K562 (cell line): ENCODE measurements around the gene PAQR7. TPM values are rescaled to one million over a fixed set of nuclear protein-coding genes. Genes with fewer than 3 reads are reported as not detected.

Source experiments
- ELK1 ChIP-seq: sonication (generic); formaldehyde crosslinking; IDR thresholded peaks from 2 replicates; pipeline ENCODE4 v1.8.1; 2022; ENCODE audit warnings: missing genetic modification reagents
- RBM39 ChIP-seq: fragments of 200-400 bp; formaldehyde crosslinking; optimal IDR thresholded peaks from 2 replicates; pipeline ENCODE3; 2018; ENCODE audit warnings: low read depth, low read length
- microRNA-seq: library from miRNA; unstranded; fragments of <30 nt; microRNA quantifications from one replicate; pipeline ENCODE4, GENCODE V29; 2018; ENCODE audit warnings: borderline microRNAs expressed
- polyA plus RNA-seq, 8 experiments: library from polyadenylated mRNA; depleted of rRNA in 4 of 8; stranded (reverse) in 5 of 8; unstranded in 3 of 8; fragments of >200 nt; fragmentation: Nextera tagmentation in 2 of 8; fragmentation: Illumina TruSeq in 1 of 8; extraction: Ambion mirVana in 2 of 8; extraction: Trizol in 1 of 8; gene quantifications; 2 replicates each; pipeline versions ENCODE4 v1.2.1 to v1.2.3, GENCODE V29; 2011 to 2014; ENCODE audit warnings: inconsistent platforms in 1 of 8, missing spikeins in 1 of 8
- small RNA-seq: library from RNA; depleted of rRNA; stranded (forward); fragments of <200 nt; gene quantifications from one replicate; pipeline ENCODE3, GENCODE V24; 2014
- total RNA-seq, 7 experiments: library from RNA; depleted of rRNA in 6 of 7; stranded (reverse); fragments of >200 nt in 6 of 7; fragmentation: Illumina TruSeq in 2 of 7; extraction: Trizol in 2 of 7; gene quantifications; 2 replicates each; pipeline versions ENCODE4 v1.2.1 to v1.2.3, GENCODE V29; 2011 to 2021; ENCODE audit warnings: low replicate concordance in 1 of 7

The PAQR7 gene
- total and polyA plus RNA-seq, 9 of the 15 experiments (the other 6 are each of a cell fraction or from before 2014, with no cell fraction given), result 1.1 to 5.2 (median 2.6) TPM

- no peak for TF ChIP-seq ELK1
- TF ChIP-seq RBM39, result no peak
- TF ChIP-seq, all 486 proteins: peak for 0
Measured at GRCh38 chr1:25813071-25813733, 62.3 kb downstream of the PAQR7 start (continued).

Small RNAs within 50 kb of the gene (microRNA-seq; reads per million reads assigned to microRNA genes)
- 1.6 reads per million, percentile 21 among the genes with 10 or more reads in this experiment for gene MIR3917

Small RNAs within 50 kb of the gene (small RNA-seq; reads per million reads assigned to genes)
- gene AL033528.1 (not detected), gene RF00019 (not detected), gene SNRPFP2 (not detected)

Other genes starting within 250 kb of the PAQR7 start
Only the 7 nearest of the 9 such genes appear.
- 6.1 and 10.0 TPM in 2 replicates for gene SELENON, start 75.5 kb downstream of the PAQR7 start, total RNA-seq (2014; rRNA removed)
- gene SELENON, start 75.5 kb downstream of the PAQR7 start, total RNA-seq (2014; rRNA removed; fragmentation: Illumina TruSeq; extraction: Trizol), result 5.1 and 6.8 TPM in 2 replicates
- gene SELENON, start 75.5 kb downstream of the PAQR7 start, total RNA-seq (2015; rRNA removed; fragmentation: Illumina TruSeq; extraction: Trizol), result 7.0 and 7.4 TPM in 2 replicates
- 21.2 and 24.4 TPM in 2 replicates for gene SELENON, start 75.5 kb downstream of the PAQR7 start, total RNA-seq (2021)
- gene SELENON, start 75.5 kb downstream of the PAQR7 start, polyA plus RNA-seq (2011; rRNA removed), result 7.1 and 7.2 TPM in 2 replicates
- 26.7 and 28.9 TPM in 2 replicates for gene SELENON, start 75.5 kb downstream of the PAQR7 start, polyA plus RNA-seq (2014; fragmentation: Illumina TruSeq; extraction: Trizol)
- gene SELENON, start 75.5 kb downstream of the PAQR7 start, polyA plus RNA-seq (2014; fragmentation: Nextera tagmentation; extraction: Ambion mirVana), result 1 to 10 TPM in 1 of 2 experiments, under 1 TPM in 1; 0.43 to 1.5 TPM
- 12.5 and 12.6 TPM in 2 replicates for gene SELENON, start 75.5 kb downstream of the PAQR7 start, polyA plus RNA-seq (2014; rRNA removed)
- 43.5 and 54.9 TPM in 2 replicates for gene MTFR1L, start 55.8 kb downstream of the PAQR7 start, total RNA-seq (2014; rRNA removed)
- gene MTFR1L, start 55.8 kb downstream of the PAQR7 start, total RNA-seq (2014; rRNA removed; fragmentation: Illumina TruSeq; extraction: Trizol), result 39.2 and 41.4 TPM in 2 replicates
- gene MTFR1L, start 55.8 kb downstream of the PAQR7 start, total RNA-seq (2015; rRNA removed; fragmentation: Illumina TruSeq; extraction: Trizol), result 45.2 and 45.8 TPM in 2 replicates
- 54.3 and 58.5 TPM in 2 replicates for gene MTFR1L, start 55.8 kb downstream of the PAQR7 start, total RNA-seq (2021)
- 53.7 and 79.7 TPM in 2 replicates for gene MTFR1L, start 55.8 kb downstream of the PAQR7 start, polyA plus RNA-seq (2011; rRNA removed)
- gene MTFR1L, start 55.8 kb downstream of the PAQR7 start, polyA plus RNA-seq (2014; fragmentation: Illumina TruSeq; extraction: Trizol), result 71.0 and 84.8 TPM in 2 replicates
- gene MTFR1L, start 55.8 kb downstream of the PAQR7 start, polyA plus RNA-seq (2014; fragmentation: Nextera tagmentation; extraction: Ambion mirVana), result 10 to 100 TPM; 81.2 to 98.5 TPM
- gene MTFR1L, start 55.8 kb downstream of the PAQR7 start, polyA plus RNA-seq (2014; rRNA removed), result 45.1 and 60.0 TPM in 2 replicates
- gene AUNIP, start 16.3 kb downstream of the PAQR7 start, total RNA-seq (2014; rRNA removed), result 46.4 and 51.4 TPM in 2 replicates
- gene AUNIP, start 16.3 kb downstream of the PAQR7 start, total RNA-seq (2014; rRNA removed; fragmentation: Illumina TruSeq; extraction: Trizol), result 47.1 and 55.0 TPM in 2 replicates
- gene AUNIP, start 16.3 kb downstream of the PAQR7 start, total RNA-seq (2015; rRNA removed; fragmentation: Illumina TruSeq; extraction: Trizol), result 40.5 and 41.4 TPM in 2 replicates
- gene AUNIP, start 16.3 kb downstream of the PAQR7 start, total RNA-seq (2021), result 30.9 and 31.7 TPM in 2 replicates
- gene AUNIP, start 16.3 kb downstream of the PAQR7 start, polyA plus RNA-seq (2011; rRNA removed), result 45.0 and 48.8 TPM in 2 replicates
- 48.8 and 50.0 TPM in 2 replicates for gene AUNIP, start 16.3 kb downstream of the PAQR7 start, polyA plus RNA-seq (2014; fragmentation: Illumina TruSeq; extraction: Trizol)
- 10 to 100 TPM; 12.1 to 15.2 TPM for gene AUNIP, start 16.3 kb downstream of the PAQR7 start, polyA plus RNA-seq (2014; fragmentation: Nextera tagmentation; extraction: Ambion mirVana)
- gene AUNIP, start 16.3 kb downstream of the PAQR7 start, polyA plus RNA-seq (2014; rRNA removed), result 52.3 and 53.8 TPM in 2 replicates
- gene STMN1, start 30.7 kb upstream of the PAQR7 start, total RNA-seq (2014; rRNA removed), result 717 and 838 TPM in 2 replicates
- gene STMN1, start 30.7 kb upstream of the PAQR7 start, total RNA-seq (2014; rRNA removed; fragmentation: Illumina TruSeq; extraction: Trizol), result 432 and 614 TPM in 2 replicates
- 534 and 557 TPM in 2 replicates for gene STMN1, start 30.7 kb upstream of the PAQR7 start, total RNA-seq (2015; rRNA removed; fragmentation: Illumina TruSeq; extraction: Trizol)
- 595 and 622 TPM in 2 replicates for gene STMN1, start 30.7 kb upstream of the PAQR7 start, total RNA-seq (2021)
- gene STMN1, start 30.7 kb upstream of the PAQR7 start, polyA plus RNA-seq (2011; rRNA removed), result 269 and 330 TPM in 2 replicates
- 1,051 and 1,453 TPM in 2 replicates for gene STMN1, start 30.7 kb upstream of the PAQR7 start, polyA plus RNA-seq (2014; fragmentation: Illumina TruSeq; extraction: Trizol)
- gene STMN1, start 30.7 kb upstream of the PAQR7 start, polyA plus RNA-seq (2014; fragmentation: Nextera tagmentation; extraction: Ambion mirVana), result 1,000 to 10,000 TPM; 2,090 to 2,153 TPM
- 481 and 592 TPM in 2 replicates for gene STMN1, start 30.7 kb upstream of the PAQR7 start, polyA plus RNA-seq (2014; rRNA removed)
- gene PAFAH2, start 122.4 kb upstream of the PAQR7 start, total RNA-seq (2014; rRNA removed), result 5.5 and 6.5 TPM in 2 replicates
- gene PAFAH2, start 122.4 kb upstream of the PAQR7 start, total RNA-seq (2014; rRNA removed; fragmentation: Illumina TruSeq; extraction: Trizol), result 6.4 and 6.8 TPM in 2 replicates
- gene PAFAH2, start 122.4 kb upstream of the PAQR7 start, total RNA-seq (2015; rRNA removed; fragmentation: Illumina TruSeq; extraction: Trizol), result 6.3 and 6.4 TPM in 2 replicates
- 4.7 and 5.9 TPM in 2 replicates for gene PAFAH2, start 122.4 kb upstream of the PAQR7 start, total RNA-seq (2021)
- 7.5 and 10.9 TPM in 2 replicates for gene PAFAH2, start 122.4 kb upstream of the PAQR7 start, polyA plus RNA-seq (2011; rRNA removed)
- gene PAFAH2, start 122.4 kb upstream of the PAQR7 start, polyA plus RNA-seq (2014; fragmentation: Illumina TruSeq; extraction: Trizol), result 7.0 and 8.7 TPM in 2 replicates
- 1 to 10 TPM; 4.2 to 7.0 TPM for gene PAFAH2, start 122.4 kb upstream of the PAQR7 start, polyA plus RNA-seq (2014; fragmentation: Nextera tagmentation; extraction: Ambion mirVana)
- 6.0 and 6.9 TPM in 2 replicates for gene PAFAH2, start 122.4 kb upstream of the PAQR7 start, polyA plus RNA-seq (2014; rRNA removed)
- 0.12 and 0.23 TPM in 2 replicates for gene EXTL1, start 146.1 kb upstream of the PAQR7 start, total RNA-seq (2014; rRNA removed)
- gene EXTL1, start 146.1 kb upstream of the PAQR7 start, total RNA-seq (2014; rRNA removed; fragmentation: Illumina TruSeq; extraction: Trizol), result 0.04 TPM in 1 of 2 replicates, not detected in the other
- 0.07 and 0.08 TPM in 2 replicates for gene EXTL1, start 146.1 kb upstream of the PAQR7 start, total RNA-seq (2015; rRNA removed; fragmentation: Illumina TruSeq; extraction: Trizol)
- gene EXTL1, start 146.1 kb upstream of the PAQR7 start, total RNA-seq (2021), result 0.13 and 0.16 TPM in 2 replicates
- gene EXTL1, start 146.1 kb upstream of the PAQR7 start, polyA plus RNA-seq (2011; rRNA removed), result 0.07 and 0.11 TPM in 2 replicates
- gene EXTL1, start 146.1 kb upstream of the PAQR7 start, polyA plus RNA-seq (2014; fragmentation: Illumina TruSeq; extraction: Trizol), result 0.06 TPM in 1 of 2 replicates, not detected in the other
- gene EXTL1, start 146.1 kb upstream of the PAQR7 start, polyA plus RNA-seq (2014; fragmentation: Nextera tagmentation; extraction: Ambion mirVana), result not detected
- 0.09 and 0.16 TPM in 2 replicates for gene EXTL1, start 146.1 kb upstream of the PAQR7 start, polyA plus RNA-seq (2014; rRNA removed)
- gene SLC30A2, start 170.4 kb upstream of the PAQR7 start, total RNA-seq (2014; rRNA removed), result 0.18 TPM in 1 of 2 replicates, not detected in the other
- not detected in 2 replicates for gene SLC30A2, start 170.4 kb upstream of the PAQR7 start, total RNA-seq (2014; rRNA removed; fragmentation: Illumina TruSeq; extraction: Trizol)
- gene SLC30A2, start 170.4 kb upstream of the PAQR7 start, total RNA-seq (2015; rRNA removed; fragmentation: Illumina TruSeq; extraction: Trizol), result not detected in 2 replicates
- gene SLC30A2, start 170.4 kb upstream of the PAQR7 start, total RNA-seq (2021), result 0.11 and 0.13 TPM in 2 replicates
- gene SLC30A2, start 170.4 kb upstream of the PAQR7 start, polyA plus RNA-seq (2011; rRNA removed), result 0.07 and 0.08 TPM in 2 replicates
- 0.07 TPM in 1 of 2 replicates, not detected in the other for gene SLC30A2, start 170.4 kb upstream of the PAQR7 start, polyA plus RNA-seq (2014; fragmentation: Illumina TruSeq; extraction: Trizol)
- under 1 TPM; 0.01 to 0.06 TPM for gene SLC30A2, start 170.4 kb upstream of the PAQR7 start, polyA plus RNA-seq (2014; fragmentation: Nextera tagmentation; extraction: Ambion mirVana)
- gene SLC30A2, start 170.4 kb upstream of the PAQR7 start, polyA plus RNA-seq (2014; rRNA removed), result 0.03 TPM in 1 of 2 replicates, not detected in the other